HepG2 (cell line): ENCODE results near the gene FAM171A2. TPM values are rescaled to one million over a fixed set of nuclear protein-coding genes. Genes with fewer than 3 reads are reported as not detected.
"Not testable (repeated sequence)": the region's sequence is repeated elsewhere in the genome, so short reads cannot be mapped to it uniquely, and the experiment has no call there.

Experiments
- FUBP1 ChIP-seq: sonication (generic); formaldehyde crosslinking; IDR thresholded peaks from 2 replicates; pipeline ENCODE4 v1.5.1; 2020; ENCODE audit warnings: missing genetic modification reagents, mild to moderate bottlenecking, borderline replicate concordance
- KLF9 ChIP-seq: IDR thresholded peaks from 2 replicates; pipeline ENCODE4 v1.6.1; 2016; ENCODE audit warnings: low read depth
- NFYC ChIP-seq: IDR thresholded peaks from 2 replicates; pipeline ENCODE4 v1.6.1; 2016; ENCODE audit warnings: missing genetic modification reagents, missing compliant biosample characterization
- SOX13 ChIP-seq, 3 experiments: fragments of 450-650 bp in 1 of 3; sonication (generic) in 1 of 3; formaldehyde crosslinking in 1 of 3; IDR thresholded peaks in 2 of 3; conservative IDR thresholded peaks in 1 of 3; 2 replicates each; pipeline versions ENCODE4 v1.5.0 to v1.6.1; 2016 to 2020; ENCODE audit warnings: antibody characterized with exemption in 1 of 3, mild to moderate bottlenecking in 1 of 3, missing compliant biosample characterization in 1 of 3, missing genetic modification reagents in 1 of 3, moderate library complexity in 1 of 3
- SP5 ChIP-seq: IDR thresholded peaks from 2 replicates; pipeline ENCODE4 v1.6.1; 2016; ENCODE audit warnings: low read depth, borderline replicate concordance
- ZFP1 ChIP-seq: IDR thresholded peaks from 2 replicates; pipeline ENCODE4 v1.6.1; 2016
- ZMYM4 ChIP-seq: sonication (generic); formaldehyde crosslinking; IDR thresholded peaks from 2 replicates; pipeline ENCODE4 v1.8.1; 2023; ENCODE audit warnings: mild to moderate bottlenecking, missing genetic modification reagents
- ZNF274 ChIP-seq: sonication (generic); formaldehyde crosslinking; IDR thresholded peaks from 2 replicates; pipeline ENCODE4 v1.5.1; 2020; ENCODE audit warnings: mild to moderate bottlenecking, missing genetic modification reagents
- ZNF784 ChIP-seq: sonication (generic); formaldehyde crosslinking; IDR thresholded peaks from 2 replicates; pipeline ENCODE4 v1.5.1; 2020; ENCODE audit warnings: missing genetic modification reagents, mild to moderate bottlenecking, borderline replicate concordance
- ZSCAN25 ChIP-seq: sonication (generic); formaldehyde crosslinking; IDR thresholded peaks from 2 replicates; pipeline ENCODE4 v1.8.0; 2022; ENCODE audit warnings: mild to moderate bottlenecking, missing genetic modification reagents
- polyA plus RNA-seq, 8 experiments: library from polyadenylated mRNA; depleted of rRNA in 3 of 8; stranded (reverse) in 7 of 8; unstranded in 1 of 8; fragments of >200 nt; fragmentation: Illumina TruSeq in 4 of 8; extraction: Trizol in 4 of 8; gene quantifications; 2 replicates each; pipeline versions ENCODE4 v1.2.1 to v1.2.3, GENCODE V29; 2011 to 2016; ENCODE audit warnings: low read depth in 4 of 8, missing spikeins in 1 of 8, mixed read lengths in 1 of 8; ENCODE audit not compliant: insufficient read depth in 1 of 8
- total RNA-seq, 5 experiments: library from RNA; depleted of rRNA; stranded (reverse); fragments of >200 nt; fragmentation: Illumina TruSeq; extraction: Trizol; gene quantifications; 2 replicates each; pipeline ENCODE4 v1.2.3, GENCODE V29; 2016; ENCODE audit warnings: low read depth in 1 of 5
- TF ChIP-seq, protein P1 (sequence below): IDR thresholded peaks from 2 replicates; pipeline ENCODE4 v1.6.1; 2016; ENCODE audit warnings: low read depth
- TF ChIP-seq, protein P2 (sequence below): IDR thresholded peaks from 2 replicates; pipeline ENCODE4 v1.6.1; 2016; ENCODE audit warnings: missing compliant biosample characterization, missing genetic modification reagents, borderline replicate concordance
- TF ChIP-seq, protein P3 (sequence below): sonication (generic); formaldehyde crosslinking; IDR thresholded peaks from 2 replicates; pipeline ENCODE4; 2020; ENCODE audit warnings: missing genetic modification reagents, mild to moderate bottlenecking, borderline replicate concordance
- TF ChIP-seq, protein P4 (sequence below): sonication (generic); formaldehyde crosslinking; IDR thresholded peaks from 2 replicates; pipeline ENCODE4 v1.5.1; 2020; ENCODE audit warnings: missing genetic modification reagents, mild to moderate bottlenecking, borderline replicate concordance

The FAM171A2 gene
- total and polyA plus RNA-seq, 2 of the 13 experiments (the other 11 are each of a cell fraction or from before 2014, with no cell fraction given) = 1.8 to 3.6 TPM

GRCh38 chr17:44369414-44370023 lies 5.9 kb upstream of the FAM171A2 start (continued):
- TF ChIP-seq ZNF784 (CRISPR knock-in tag) (peak; percentile 75), FUBP1 (CRISPR knock-in tag) (0 out of 2 replicates have a peak, but pooled peaks have one; percentile 33), SOX13 (CRISPR knock-in tag; conservative IDR thresholded peaks at IDR 0.05 in 1 of 2, IDR thresholded peaks at IDR 0.05 in 1 of 2) (peak in 1 of 2 experiments; percentile 63; a peak in 2 of 4 replicates), ZNF274 (0 out of 2 replicates have a peak, but pooled peaks have one; percentile 27), ZSCAN25 (peak; percentile 74; the same call in 1 of the 2 replicates), KLF9 (CRISPR knock-in tag) (0 out of 2 replicates have a peak, but pooled peaks have one; percentile 55), SP5 (CRISPR knock-in tag) (peak; percentile 36; the same call in 1 of the 2 replicates), NFYC (CRISPR knock-in tag) (peak; percentile 86), ZMYM4 (CRISPR knock-in tag) (peak; percentile 100), ZFP1 (0 out of 2 replicates have a peak, but pooled peaks have one; percentile 10)
- TF ChIP-seq, protein P1, sequence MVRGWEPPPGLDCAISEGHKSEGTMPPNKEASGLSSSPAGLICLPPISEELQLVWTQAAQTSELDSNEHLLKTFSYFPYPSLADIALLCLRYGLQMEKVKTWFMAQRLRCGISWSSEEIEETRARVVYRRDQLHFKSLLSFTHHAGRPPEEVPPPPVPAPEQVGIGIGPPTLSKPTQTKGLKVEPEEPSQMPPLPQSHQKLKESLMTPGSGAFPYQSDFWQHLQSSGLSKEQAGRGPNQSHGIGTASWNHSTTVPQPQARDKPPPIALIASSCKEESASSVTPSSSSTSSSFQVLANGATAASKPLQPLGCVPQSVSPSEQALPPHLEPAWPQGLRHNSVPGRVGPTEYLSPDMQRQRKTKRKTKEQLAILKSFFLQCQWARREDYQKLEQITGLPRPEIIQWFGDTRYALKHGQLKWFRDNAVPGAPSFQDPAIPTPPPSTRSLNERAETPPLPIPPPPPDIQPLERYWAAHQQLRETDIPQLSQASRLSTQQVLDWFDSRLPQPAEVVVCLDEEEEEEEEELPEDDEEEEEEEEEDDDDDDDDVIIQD = peak; percentile 74; the same call in 1 of the 2 replicates
- TF ChIP-seq, protein P2, sequence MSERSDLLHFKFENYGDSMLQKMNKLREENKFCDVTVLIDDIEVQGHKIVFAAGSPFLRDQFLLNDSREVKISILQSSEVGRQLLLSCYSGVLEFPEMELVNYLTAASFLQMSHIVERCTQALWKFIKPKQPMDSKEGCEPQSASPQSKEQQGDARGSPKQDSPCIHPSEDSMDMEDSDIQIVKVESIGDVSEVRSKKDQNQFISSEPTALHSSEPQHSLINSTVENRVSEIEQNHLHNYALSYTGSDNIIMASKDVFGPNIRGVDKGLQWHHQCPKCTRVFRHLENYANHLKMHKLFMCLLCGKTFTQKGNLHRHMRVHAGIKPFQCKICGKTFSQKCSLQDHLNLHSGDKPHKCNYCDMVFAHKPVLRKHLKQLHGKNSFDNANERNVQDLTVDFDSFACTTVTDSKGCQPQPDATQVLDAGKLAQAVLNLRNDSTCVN (CRISPR knock-in tag) = peak; percentile 91
- not testable (repeated sequence) for TF ChIP-seq SOX13 (IDR thresholded peaks at IDR 0.05)
- TF ChIP-seq, protein P3, sequence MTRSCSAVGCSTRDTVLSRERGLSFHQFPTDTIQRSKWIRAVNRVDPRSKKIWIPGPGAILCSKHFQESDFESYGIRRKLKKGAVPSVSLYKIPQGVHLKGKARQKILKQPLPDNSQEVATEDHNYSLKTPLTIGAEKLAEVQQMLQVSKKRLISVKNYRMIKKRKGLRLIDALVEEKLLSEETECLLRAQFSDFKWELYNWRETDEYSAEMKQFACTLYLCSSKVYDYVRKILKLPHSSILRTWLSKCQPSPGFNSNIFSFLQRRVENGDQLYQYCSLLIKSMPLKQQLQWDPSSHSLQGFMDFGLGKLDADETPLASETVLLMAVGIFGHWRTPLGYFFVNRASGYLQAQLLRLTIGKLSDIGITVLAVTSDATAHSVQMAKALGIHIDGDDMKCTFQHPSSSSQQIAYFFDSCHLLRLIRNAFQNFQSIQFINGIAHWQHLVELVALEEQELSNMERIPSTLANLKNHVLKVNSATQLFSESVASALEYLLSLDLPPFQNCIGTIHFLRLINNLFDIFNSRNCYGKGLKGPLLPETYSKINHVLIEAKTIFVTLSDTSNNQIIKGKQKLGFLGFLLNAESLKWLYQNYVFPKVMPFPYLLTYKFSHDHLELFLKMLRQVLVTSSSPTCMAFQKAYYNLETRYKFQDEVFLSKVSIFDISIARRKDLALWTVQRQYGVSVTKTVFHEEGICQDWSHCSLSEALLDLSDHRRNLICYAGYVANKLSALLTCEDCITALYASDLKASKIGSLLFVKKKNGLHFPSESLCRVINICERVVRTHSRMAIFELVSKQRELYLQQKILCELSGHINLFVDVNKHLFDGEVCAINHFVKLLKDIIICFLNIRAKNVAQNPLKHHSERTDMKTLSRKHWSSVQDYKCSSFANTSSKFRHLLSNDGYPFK = peak; percentile 52; the same call in 1 of the 2 replicates
- TF ChIP-seq, protein P4, sequence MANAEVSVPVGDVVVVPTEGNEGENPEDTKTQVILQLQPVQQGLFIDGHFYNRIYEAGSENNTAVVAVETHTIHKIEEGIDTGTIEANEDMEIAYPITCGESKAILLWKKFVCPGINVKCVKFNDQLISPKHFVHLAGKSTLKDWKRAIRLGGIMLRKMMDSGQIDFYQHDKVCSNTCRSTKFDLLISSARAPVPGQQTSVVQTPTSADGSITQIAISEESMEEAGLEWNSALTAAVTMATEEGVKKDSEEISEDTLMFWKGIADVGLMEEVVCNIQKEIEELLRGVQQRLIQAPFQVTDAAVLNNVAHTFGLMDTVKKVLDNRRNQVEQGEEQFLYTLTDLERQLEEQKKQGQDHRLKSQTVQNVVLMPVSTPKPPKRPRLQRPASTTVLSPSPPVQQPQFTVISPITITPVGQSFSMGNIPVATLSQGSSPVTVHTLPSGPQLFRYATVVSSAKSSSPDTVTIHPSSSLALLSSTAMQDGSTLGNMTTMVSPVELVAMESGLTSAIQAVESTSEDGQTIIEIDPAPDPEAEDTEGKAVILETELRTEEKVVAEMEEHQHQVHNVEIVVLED (CRISPR knock-in tag) = peak; percentile 54; the same call in 1 of the 2 replicates
